Natural killer cell (primary cell): Measurements from ENCODE around the gene PTPRM. TPM values are rescaled to one million over a fixed set of nuclear protein-coding genes. Genes with fewer than 3 reads are reported as not detected.

Experiments
- ATAC-seq, 3 donors: fragments of 150-1000 bp in 2 of 3; fragments of 200-7000 bp in 1 of 3; cut with Tn5 transposase; 1 replicate in 1 of 3; 2 replicates in 2 of 3; pipeline ENCODE4 v1.10.0; 2021; ENCODE audit warnings: mild to moderate bottlenecking in 2 of 3, moderate library complexity in 2 of 3
- DNase-seq, 2 donors: peaks; one replicate each; pipeline versions ENCODE4 v3.0.0 to v3.0.0-alpha.2; 2013 to 2021; ENCODE audit warnings: mixed read lengths in 1 of 2
- H3K27ac ChIP-seq: one replicate; pipeline ENCODE4 v1.5.1; 2013; ENCODE audit warnings: mild to moderate bottlenecking, low read length
- H3K27me3 ChIP-seq: one replicate; pipeline ENCODE4 v1.6.1; 2013; ENCODE audit warnings: low read length; ENCODE audit not compliant: control insufficient read depth, insufficient read depth
- H3K36me3 ChIP-seq: one replicate; pipeline ENCODE4 v1.6.1; 2013; ENCODE audit warnings: low read length; ENCODE audit not compliant: control insufficient read depth, insufficient read depth
- H3K4me1 ChIP-seq: one replicate; pipeline ENCODE4 v1.6.1; 2013; ENCODE audit warnings: low read length; ENCODE audit not compliant: control insufficient read depth, insufficient read depth
- H3K4me3 ChIP-seq: one replicate; pipeline ENCODE4 v1.5.1; 2013; ENCODE audit warnings: low read length
- H3K9me3 ChIP-seq: one replicate; pipeline ENCODE4 v1.6.1; 2013; ENCODE audit warnings: low read length; ENCODE audit not compliant: control insufficient read depth, insufficient read depth
- H3K27ac Mint-ChIP-seq, 2 donors: one replicate each; pipeline ENCODE4 v1.8.0; 2022; ENCODE audit warnings: mild to moderate bottlenecking in 2 of 2, mixed read lengths in 2 of 2, moderate library complexity in 1 of 2
- H3K27me3 Mint-ChIP-seq, 2 donors: one replicate each; pipeline ENCODE4 v1.8.0; 2022; ENCODE audit warnings: low read depth in 2 of 2, mixed read lengths in 2 of 2
- H3K36me3 Mint-ChIP-seq: one replicate; pipeline ENCODE4 v1.8.0; 2022; ENCODE audit warnings: mixed read lengths
- H3K4me1 Mint-ChIP-seq, 2 donors: one replicate each; pipeline ENCODE4 v1.8.0; 2022; ENCODE audit warnings: mixed read lengths in 2 of 2
- H3K4me3 Mint-ChIP-seq: one replicate; pipeline ENCODE4 v1.8.0; 2022; ENCODE audit warnings: mild to moderate bottlenecking, moderate library complexity, mixed read lengths
- H3K9me3 Mint-ChIP-seq, 2 donors: one replicate each; pipeline ENCODE4 v1.8.0; 2022; ENCODE audit warnings: mixed read lengths in 2 of 2
- CTCF ChIP-seq: fragments of 200-600 bp; IDR thresholded peaks from one replicate; pipeline ENCODE4 v1.8.0; 2022; ENCODE audit warnings: antibody characterized with exemption
- WGBS: methylation state at CpG from one replicate; pipeline ENCODE4 v1.1.7; 2013; ENCODE audit warnings: missing lambda C conversion rate; ENCODE audit not compliant: insufficient coverage; 5-methylcytosine and 5-hydroxymethylcytosine counted together
- intact Hi-C: fragments of 100-400 bp; cut with micrococcal nuclease; formaldehyde crosslinking; loops from one replicate; pipeline ENCODE4 v1.14.2; 2022
- total RNA-seq, 4 donors: library from RNA; stranded (reverse); fragments of 120-200 nt in 1 of 4; gene quantifications; one replicate each; pipeline versions ENCODE4 v1.2.3 to v1.2.4, GENCODE V29; 2013 to 2022

Gene PTPRM
- total RNA-seq, 3 donors from 2014 or later (not counting 1 experiment from before 2014, with no cell fraction given) = 5.0 to 13.2 (median 12.1) TPM

- Mint-ChIP-seq H3K27ac (no peak overlapping the region), H3K9me3 (no peaks in the 10 kb centered on the region), H3K36me3 (no peaks in the 10 kb centered on the region), H3K4me1 (no peaks in the 10 kb centered on the region), H3K27me3 (no peaks in the 10 kb centered on the region), H3K4me3 (no peak overlapping the region)
- DNase-seq (no peak), ATAC-seq (no peak)
- Histone ChIP-seq H3K27me3 (no peaks in the 10 kb centered on the region), H3K36me3 (no peaks in the 10 kb centered on the region), H3K4me3 (no peak overlapping the region), H3K27ac (no peak overlapping the region), H3K4me1 (no peaks in the 10 kb centered on the region), H3K9me3 (no peaks in the 10 kb centered on the region)
- no peak for TF ChIP-seq CTCF
- 76% methylated on average over 1 of the region's 1 CpG for WGBS
- intact Hi-C loops = no loop called here
Measured at GRCh38 chr18:7766817-7767216, 199.7 kb downstream of the PTPRM start.

- no peaks in the 10 kb centered on the region for H3K9me3 ChIP-seq
- ATAC-seq (no peak), DNase-seq (no peak)
- H3K4me1 ChIP-seq = no peaks in the 10 kb centered on the region
- no peak overlapping the region for H3K4me3 ChIP-seq
- no peak overlapping the region for H3K27ac Mint-ChIP-seq
- no peaks in the 10 kb centered on the region for H3K36me3 ChIP-seq
- H3K36me3 Mint-ChIP-seq = no peaks in the 10 kb centered on the region
- H3K27me3 Mint-ChIP-seq = no peaks in the 10 kb centered on the region
- no peak overlapping the region for H3K27ac ChIP-seq
- peaks cover 0 to 3% of the 10 kb centered on the region in 2 donors for H3K9me3 Mint-ChIP-seq
- intact Hi-C loops = no loop called here
- no peaks in the 10 kb centered on the region for H3K27me3 ChIP-seq
- no peak for TF ChIP-seq CTCF
- no peak overlapping the region for H3K4me3 Mint-ChIP-seq
- H3K4me1 Mint-ChIP-seq = no peaks in the 10 kb centered on the region
- 20% methylated on average over 3 of the region's 4 CpGs for WGBS
Measured at GRCh38 chr18:7770908-7771307, 203.8 kb downstream of the PTPRM start.

GRCh38 chr18:7772510-7772888 is 205.4 kb downstream of the PTPRM start:
- no peaks in the 10 kb centered on the region for H3K36me3 Mint-ChIP-seq
- H3K4me3 Mint-ChIP-seq = no peak overlapping the region
- no peaks in the 10 kb centered on the region for H3K4me1 Mint-ChIP-seq
- intact Hi-C loops = no loop called here
- no peaks in the 10 kb centered on the region for H3K27me3 Mint-ChIP-seq
- peaks cover 0 to 3% of the 10 kb centered on the region in 2 donors for H3K9me3 Mint-ChIP-seq
- Histone ChIP-seq H3K4me1 (no peaks in the 10 kb centered on the region), H3K4me3 (no peak overlapping the region), H3K27me3 (no peaks in the 10 kb centered on the region), H3K9me3 (no peaks in the 10 kb centered on the region), H3K27ac (no peak overlapping the region), H3K36me3 (no peaks in the 10 kb centered on the region)
- ATAC-seq = no peak
- no peak for DNase-seq
- no peak for TF ChIP-seq CTCF
- no peak overlapping the region for H3K27ac Mint-ChIP-seq

GRCh38 chr18:7772951-7773350 is 205.8 kb downstream of the PTPRM start:
- no peak overlapping the region for H3K4me3 Mint-ChIP-seq
- H3K4me1 Mint-ChIP-seq = no peaks in the 10 kb centered on the region
- H3K9me3 Mint-ChIP-seq = peaks cover 0 to 3% of the 10 kb centered on the region in 2 donors
- ATAC-seq = no peak
- Histone ChIP-seq H3K27ac (no peak overlapping the region), H3K9me3 (no peaks in the 10 kb centered on the region), H3K27me3 (no peaks in the 10 kb centered on the region), H3K36me3 (no peaks in the 10 kb centered on the region), H3K4me1 (no peaks in the 10 kb centered on the region), H3K4me3 (no peak overlapping the region)
- WGBS = no CpG with 5 or more reads among the region's 2 CpGs
- DNase-seq = no peak
- no peaks in the 10 kb centered on the region for H3K36me3 Mint-ChIP-seq
- TF ChIP-seq CTCF = no peak
- H3K27me3 Mint-ChIP-seq = no peaks in the 10 kb centered on the region
- no peak overlapping the region for H3K27ac Mint-ChIP-seq
- intact Hi-C loops = no loop called here
